ENCODE data around the gene NDUFAF2. TPM values are rescaled to one million over a fixed set of nuclear protein-coding genes. Genes with fewer than 3 reads are reported as not detected.
"Not testable (repeated sequence)": the region's sequence is repeated elsewhere in the genome, so short reads cannot be mapped to it uniquely, and the experiment has no call there.

The NDUFAF2 gene
- polyA plus RNA-seq, 3 donors: 32.1 to 35.9 (median 33.3) TPM

- no peak for DNase-seq (ENCODE audit: low read depth in 3 of 3, low spot score in 2 of 3)
Measured at GRCh38 chr5:61044545-61044944, 99.5 kb downstream of the NDUFAF2 start.

GRCh38 chr5:61047346-61047745, 102.3 kb downstream of the NDUFAF2 start:
- no peak for DNase-seq (ENCODE audit: low read depth in 3 of 3, low spot score in 2 of 3)

- DNase-seq (ENCODE audit: low read depth in 3 of 3, low spot score in 2 of 3): no peak
Measured at GRCh38 chr5:61048534-61048933, 103.5 kb downstream of the NDUFAF2 start.

GRCh38 chr5:61050292-61050691, 105.3 kb downstream of the NDUFAF2 start:
- no peak for DNase-seq (ENCODE audit: low read depth in 3 of 3, low spot score in 2 of 3)

- DNase-seq (ENCODE audit: low read depth in 3 of 3, low spot score in 2 of 3): no peak
Measured at GRCh38 chr5:61051267-61051666, 106.3 kb downstream of the NDUFAF2 start.

GRCh38 chr5:61052882-61053281, 107.9 kb downstream of the NDUFAF2 start:
- no peak for DNase-seq (ENCODE audit: low read depth in 3 of 3, low spot score in 2 of 3)

GRCh38 chr5:61053937-61054336, 108.9 kb downstream of the NDUFAF2 start:
- no peak for DNase-seq (ENCODE audit: low read depth in 3 of 3, low spot score in 2 of 3)

GRCh38 chr5:61055434-61056006, 110.5 kb downstream of the NDUFAF2 start:
- peak in 2 of 3 donors; percentile 16 to 21 for DNase-seq (ENCODE audit: low read depth in 3 of 3, low spot score in 2 of 3)

GRCh38 chr5:61059499-61059898, 114.5 kb downstream of the NDUFAF2 start:
- DNase-seq (ENCODE audit: low read depth in 3 of 3, low spot score in 2 of 3): no peak

- no peak for DNase-seq (ENCODE audit: low read depth in 3 of 3, low spot score in 2 of 3)
Measured at GRCh38 chr5:61069150-61069549, 124.1 kb downstream of the NDUFAF2 start.

GRCh38 chr5:61071526-61071925, 126.5 kb downstream of the NDUFAF2 start:
- DNase-seq (ENCODE audit: low read depth in 3 of 3, low spot score in 2 of 3): no peak

GRCh38 chr5:61076626-61077025, 131.6 kb downstream of the NDUFAF2 start:
- no peak for DNase-seq (ENCODE audit: low read depth in 3 of 3, low spot score in 2 of 3)

- DNase-seq (ENCODE audit: low read depth in 3 of 3, low spot score in 2 of 3): no peak
Measured at GRCh38 chr5:61081741-61082140, 136.7 kb downstream of the NDUFAF2 start.

- no peak for DNase-seq (ENCODE audit: low read depth in 3 of 3, low spot score in 2 of 3)
Measured at GRCh38 chr5:61082516-61083280, 137.7 kb downstream of the NDUFAF2 start.

GRCh38 chr5:61084658-61085057, 139.7 kb downstream of the NDUFAF2 start:
- no peak for DNase-seq (ENCODE audit: low read depth in 3 of 3, low spot score in 2 of 3)

GRCh38 chr5:61085885-61086284, 140.9 kb downstream of the NDUFAF2 start:
- no peak for DNase-seq (ENCODE audit: low read depth in 3 of 3, low spot score in 2 of 3)

GRCh38 chr5:61087921-61088320, 142.9 kb downstream of the NDUFAF2 start:
- DNase-seq (ENCODE audit: low read depth in 3 of 3, low spot score in 2 of 3): no peak

GRCh38 chr5:61089351-61089750, 144.3 kb downstream of the NDUFAF2 start:
- DNase-seq (ENCODE audit: low read depth in 3 of 3, low spot score in 2 of 3): no peak

GRCh38 chr5:61093046-61093771, 148.2 kb downstream of the NDUFAF2 start:
- DNase-seq (ENCODE audit: low read depth in 3 of 3, low spot score in 2 of 3): not testable (repeated sequence)

GRCh38 chr5:61097465-61097864, 152.5 kb downstream of the NDUFAF2 start:
- no peak for DNase-seq (ENCODE audit: low read depth in 3 of 3, low spot score in 2 of 3)

GRCh38 chr5:61098251-61098995, 153.4 kb downstream of the NDUFAF2 start:
- no peak for DNase-seq (ENCODE audit: low read depth in 3 of 3, low spot score in 2 of 3)

All from right renal cortex interstitium (tissue), 3 donors.